BJ (cell line): ENCODE results near the gene MAP3K6. TPM values are rescaled to one million over a fixed set of nuclear protein-coding genes. Genes with fewer than 3 reads are reported as not detected.
A peak's percentile ranks its signal among the peaks of the same experiment; 100 is the strongest.

Experiments used
- CTCF ChIA-PET: fragments of 350-600 bp; formaldehyde crosslinking; extraction: SDS; loops from one replicate; lab custom pipeline; 2021; ENCODE audit warnings: antibody characterized with exemption, inconsistent platforms; lab: Yijun Ruan, JAX
- POLR2A ChIA-PET: fragments of 300-600 bp; sonication (Branson Sonifier 250); formaldehyde crosslinking; extraction: SDS; loops from one replicate; lab custom pipeline; 2021; ENCODE audit warnings: antibody characterized with exemption; lab: Charles Lee
- DNase-seq: peaks from one replicate; pipeline ENCODE4 v3.0.0-alpha.2; 2011; ENCODE audit warnings: low read depth
- H3K27me3 ChIP-seq: 2 replicates; pipeline ENCODE4 v1.6.0; 2011; ENCODE audit warnings: low read length; ENCODE audit not compliant: control insufficient read depth, insufficient read depth
- H3K36me3 ChIP-seq: 2 replicates; pipeline ENCODE4 v1.5.1; 2011; ENCODE audit warnings: low read length; ENCODE audit not compliant: control insufficient read depth, insufficient read depth
- H3K4me3 ChIP-seq: 2 replicates; pipeline ENCODE4 v1.5.1; 2011; ENCODE audit warnings: low read depth, mild to moderate bottlenecking, control low read depth, low read length
- CTCF ChIP-seq: IDR thresholded peaks from 2 replicates; pipeline ENCODE4 v1.5.1; 2011; ENCODE audit warnings: low read depth, mild to moderate bottlenecking, control low read depth, inconsistent platforms, low read length, moderate library complexity; ENCODE audit not compliant: insufficient read depth
- polyA plus RNA-seq: library from polyadenylated mRNA; depleted of rRNA; stranded (reverse); fragments of >200 nt; gene quantifications from 2 replicates; pipeline ENCODE4 v1.2.3, GENCODE V29; 2011

MAP3K6 gene
- polyA plus RNA-seq, 1 experiment = 18.0 TPM

- ChIA-PET POLR2A (interaction anchor here (0.5 kb wide), 1 partner anchor 33 kb away, joined by 13 read pairs; no protein-coding TSS in a partner anchor), CTCF (interaction anchor here (0.6 to 6.3 kb wide), 35 partner anchors 9 to 366 kb away, joined by 3 to 70 read pairs (median 5); partner anchors contain the start of genes CD164L2, MAP3K6 and SYTL1)
- no peak overlapping the region for H3K4me3 ChIP-seq
- no peaks in the 10 kb centered on the region for H3K27me3 ChIP-seq
- no peak for DNase-seq
- H3K36me3 ChIP-seq = peaks cover 33% of the 10 kb centered on the region
- peak; percentile 93 for TF ChIP-seq CTCF
Measured at GRCh38 chr1:27332536-27333281, 34.1 kb downstream of the MAP3K6 start.

- H3K27me3 ChIP-seq = no peaks in the 10 kb centered on the region
- no peak for TF ChIP-seq CTCF
- ChIA-PET CTCF (interaction anchor here (0.6 to 6.3 kb wide), 26 partner anchors 9 to 364 kb away, joined by 3 to 70 read pairs (median 6); partner anchors contain the start of genes CD164L2, MAP3K6 and SYTL1), POLR2A (no interaction called here)
- no peak overlapping the region for H3K4me3 ChIP-seq
- DNase-seq = no peak
- H3K36me3 ChIP-seq = peaks cover 33% of the 10 kb centered on the region
Measured at GRCh38 chr1:27331922-27332321, 34.8 kb downstream of the MAP3K6 start.

GRCh38 chr1:27331426-27331825, 35.3 kb downstream of the MAP3K6 start:
- DNase-seq = no peak
- Histone ChIP-seq H3K4me3 (no peak overlapping the region), H3K36me3 (peaks cover 29% of the 10 kb centered on the region), H3K27me3 (no peaks in the 10 kb centered on the region)
- POLR2A ChIA-PET = no interaction called here
- no peak for TF ChIP-seq CTCF
- CTCF ChIA-PET = interaction anchor here (1.3 to 5.5 kb wide), 6 partner anchors 13 to 288 kb away, joined by 6 to 54 read pairs (median 28); partner anchors contain the start of gene SYTL1

GRCh38 chr1:27330786-27331185, 36.0 kb downstream of the MAP3K6 start:
- POLR2A ChIA-PET = no interaction called here
- CTCF ChIA-PET = interaction anchor here (2.4 kb wide), 1 partner anchor 27 kb away, joined by 20 read pairs; no protein-coding TSS in a partner anchor
- no peak for DNase-seq
- no peak for TF ChIP-seq CTCF
- Histone ChIP-seq H3K4me3 (no peak overlapping the region), H3K36me3 (peaks cover 23% of the 10 kb centered on the region), H3K27me3 (no peaks in the 10 kb centered on the region)

- TF ChIP-seq CTCF = no peak
- no peak overlapping the region for H3K4me3 ChIP-seq
- H3K36me3 ChIP-seq = peaks cover 14% of the 10 kb centered on the region
- ChIA-PET POLR2A (no interaction called here), CTCF (interaction anchor here (1.0 to 3.1 kb wide), 5 partner anchors 13 to 67 kb away, joined by 3 to 18 read pairs (median 8); partner anchors contain the start of gene SYTL1)
- no peak for DNase-seq
- no peaks in the 10 kb centered on the region for H3K27me3 ChIP-seq
Measured at GRCh38 chr1:27327964-27328363, 38.8 kb downstream of the MAP3K6 start.
